GM12872 (cell line): Measurements from ENCODE around the gene ARSA.

Experiments used
- CTCF ChIP-seq: IDR thresholded peaks from 3 replicates; pipeline ENCODE4 v1.5.1; 2011; ENCODE audit warnings: low read depth, mild to moderate bottlenecking, low read length, moderate library complexity; ENCODE audit not compliant: insufficient read depth

The ARSA gene

GRCh38 chr22:50627642-50628542 lies at the start of gene ARSA:
TSS of gene ARSA (minus strand) at chr22:50628152. CDS start at chr22:50627779, 373 bp downstream.
- TF ChIP-seq CTCF = peak; percentile 38; the same call in 2 of the 3 replicates

- TF ChIP-seq CTCF = no peak
Measured at GRCh38 chr22:50676661-50677492, 48.9 kb upstream of the ARSA start.

- TF ChIP-seq CTCF = no peak
Measured at GRCh38 chr22:50676180-50676636, 48.3 kb upstream of the ARSA start.

GRCh38 chr22:50675553-50676179 lies 47.7 kb upstream of the ARSA start:
- no peak for TF ChIP-seq CTCF

- no peak for TF ChIP-seq CTCF
Measured at GRCh38 chr22:50674606-50675552, 46.9 kb upstream of the ARSA start.

- no peak for TF ChIP-seq CTCF
Measured at GRCh38 chr22:50674130-50674500, 46.2 kb upstream of the ARSA start.
